Fibroblast of pulmonary artery (primary cell): Measurements from ENCODE around the gene TAF8.

Experiments used
- DNase-seq: peaks from one replicate; pipeline ENCODE4 v3.0.0-alpha.2; 2010; ENCODE audit warnings: low read depth
- H3K4me3 ChIP-seq: replicated peaks from 2 replicates; pipeline ENCODE4 v1.5.1; 2011; ENCODE audit warnings: low read depth, mild to moderate bottlenecking, control low read depth, low read length, moderate library complexity
- TF ChIP-seq, protein P1 (sequence below): IDR thresholded peaks from 2 replicates; pipeline ENCODE4 v1.5.1; 2011; ENCODE audit warnings: mild to moderate bottlenecking, control low read depth, low read length, inconsistent platforms; ENCODE audit errors: missing control alignments

TAF8 gene

DNA sequence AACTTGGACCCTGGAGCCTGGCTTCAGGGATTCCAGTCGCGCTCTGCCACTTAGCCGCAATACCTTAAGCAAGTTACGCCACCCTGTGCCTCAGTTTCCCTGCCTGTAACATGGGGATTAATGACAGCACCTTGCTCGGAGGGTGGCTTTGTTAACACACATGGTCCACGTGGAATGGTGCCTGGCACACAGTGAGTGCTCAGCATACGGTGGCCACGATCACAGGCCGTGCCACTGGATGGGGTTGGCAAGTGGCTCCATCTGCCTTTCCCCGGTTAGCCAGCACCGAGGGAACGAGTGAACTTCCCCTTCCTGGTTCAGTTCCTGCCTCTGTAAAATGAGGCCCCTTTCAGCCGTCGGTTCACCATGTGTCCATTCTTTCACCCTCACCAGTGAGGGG, 74.9 kb downstream of the TAF8 start:
- TF ChIP-seq, protein P1, sequence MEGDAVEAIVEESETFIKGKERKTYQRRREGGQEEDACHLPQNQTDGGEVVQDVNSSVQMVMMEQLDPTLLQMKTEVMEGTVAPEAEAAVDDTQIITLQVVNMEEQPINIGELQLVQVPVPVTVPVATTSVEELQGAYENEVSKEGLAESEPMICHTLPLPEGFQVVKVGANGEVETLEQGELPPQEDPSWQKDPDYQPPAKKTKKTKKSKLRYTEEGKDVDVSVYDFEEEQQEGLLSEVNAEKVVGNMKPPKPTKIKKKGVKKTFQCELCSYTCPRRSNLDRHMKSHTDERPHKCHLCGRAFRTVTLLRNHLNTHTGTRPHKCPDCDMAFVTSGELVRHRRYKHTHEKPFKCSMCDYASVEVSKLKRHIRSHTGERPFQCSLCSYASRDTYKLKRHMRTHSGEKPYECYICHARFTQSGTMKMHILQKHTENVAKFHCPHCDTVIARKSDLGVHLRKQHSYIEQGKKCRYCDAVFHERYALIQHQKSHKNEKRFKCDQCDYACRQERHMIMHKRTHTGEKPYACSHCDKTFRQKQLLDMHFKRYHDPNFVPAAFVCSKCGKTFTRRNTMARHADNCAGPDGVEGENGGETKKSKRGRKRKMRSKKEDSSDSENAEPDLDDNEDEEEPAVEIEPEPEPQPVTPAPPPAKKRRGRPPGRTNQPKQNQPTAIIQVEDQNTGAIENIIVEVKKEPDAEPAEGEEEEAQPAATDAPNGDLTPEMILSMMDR = no peak
- no peak overlapping the region for H3K4me3 ChIP-seq
- DNase-seq = no peak

DNA sequence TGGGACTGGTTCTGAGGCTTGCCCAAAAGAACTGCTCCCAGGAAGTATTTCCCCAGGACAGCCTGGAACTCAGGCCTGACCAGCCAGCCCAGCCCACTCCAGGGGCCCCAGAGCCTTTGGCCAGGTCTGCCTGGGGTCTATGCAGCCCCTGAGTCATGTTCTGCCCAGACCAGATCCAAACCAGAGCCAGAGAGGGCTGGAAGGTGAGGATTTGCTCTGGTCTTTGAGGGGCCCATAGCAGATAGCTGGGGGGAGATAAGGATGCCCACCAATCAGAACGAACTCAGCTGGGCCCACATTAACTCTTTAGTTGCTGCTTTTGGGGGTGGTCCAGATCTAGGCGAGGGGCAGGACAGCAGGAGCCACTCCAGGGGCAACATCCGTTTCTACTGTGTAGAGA, 75.3 kb downstream of the TAF8 start:
- no peak overlapping the region for H3K4me3 ChIP-seq
- TF ChIP-seq, protein P1 = no peak
- DNase-seq = no peak

DNA sequence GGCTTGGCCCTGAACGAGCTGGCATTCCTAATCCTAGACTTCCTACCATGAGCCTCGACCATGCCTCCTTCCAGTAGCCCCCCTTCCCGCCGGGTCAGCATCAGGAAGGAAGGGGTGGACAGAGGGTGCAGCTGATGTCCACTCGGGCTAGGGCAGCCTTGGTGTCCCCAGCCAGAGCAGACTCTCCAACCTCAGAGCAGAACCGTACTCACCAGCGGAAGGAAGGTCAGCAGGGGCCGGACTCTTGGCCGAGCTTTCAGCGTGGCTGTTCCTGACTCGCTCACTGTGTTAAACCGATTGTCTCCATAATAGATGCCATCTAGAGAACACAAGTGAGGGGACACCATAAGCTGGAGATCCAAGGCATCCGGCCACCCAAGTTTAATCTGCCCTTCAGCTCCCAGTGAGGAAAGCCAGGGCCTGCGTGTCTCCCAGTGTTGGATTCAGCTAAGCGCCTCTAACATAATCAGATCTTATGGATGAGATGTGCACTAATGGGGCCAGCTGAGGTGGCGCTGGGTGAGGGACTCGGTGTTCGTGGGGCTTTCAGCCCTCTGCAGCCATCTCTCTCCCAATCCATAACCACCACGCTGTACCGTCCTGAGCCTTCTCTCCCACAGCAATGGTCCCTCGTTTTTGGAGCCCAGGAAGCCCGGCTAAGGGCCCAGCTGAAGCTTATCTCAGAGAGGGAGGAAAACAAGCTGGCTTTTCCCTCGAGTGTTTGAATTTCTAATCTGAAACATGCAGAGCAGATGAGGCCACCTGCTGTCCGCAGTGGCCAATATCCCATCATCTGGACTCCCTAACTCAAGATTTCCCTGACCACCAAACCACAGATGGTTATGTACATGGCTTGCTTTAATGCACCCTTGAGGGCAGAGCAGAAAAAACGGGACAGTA, 78.4 kb downstream of the TAF8 start:
- no peak overlapping the region for H3K4me3 ChIP-seq
- TF ChIP-seq, protein P1 = no peak
- DNase-seq = no peak

DNA sequence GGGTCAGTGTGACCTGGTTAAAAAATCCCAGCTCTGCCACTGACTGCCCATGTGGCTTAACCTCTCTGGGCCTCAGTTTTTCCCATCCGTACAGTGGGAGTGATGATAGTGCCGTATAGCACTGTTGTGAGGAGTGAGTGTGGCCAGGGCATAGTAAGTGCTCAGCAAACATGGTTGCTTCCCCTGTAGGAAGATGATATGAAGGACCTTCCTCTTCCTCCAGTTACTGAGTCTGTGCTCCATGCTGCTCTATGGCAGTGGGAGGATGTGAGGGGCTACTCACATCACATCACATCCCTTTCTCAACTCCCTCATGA, 79.0 kb downstream of the TAF8 start:
- TF ChIP-seq, protein P1 = no peak
- no peak overlapping the region for H3K4me3 ChIP-seq
- DNase-seq = no peak

DNA sequence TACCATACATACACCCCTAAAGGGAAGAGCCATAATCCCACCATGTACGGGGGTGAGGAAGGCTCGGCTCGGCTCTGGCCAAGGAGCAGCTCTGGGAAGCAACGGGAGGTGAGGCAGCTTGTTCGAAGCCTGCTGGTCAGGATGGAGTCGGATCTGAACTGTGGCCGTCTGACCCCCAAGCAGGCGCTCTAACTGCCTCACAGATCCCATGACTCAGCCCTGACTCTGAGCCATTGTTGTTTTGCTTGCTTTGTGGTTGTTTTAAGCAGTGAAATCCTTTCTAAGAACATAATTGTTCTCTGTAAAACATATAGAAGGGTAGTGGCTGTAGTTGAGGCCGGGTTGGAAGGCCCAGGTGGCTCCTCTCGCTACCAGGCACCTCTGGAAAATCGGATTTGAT, 81.2 kb downstream of the TAF8 start:
- TF ChIP-seq, protein P1 = no peak
- DNase-seq = peak; percentile 71
- H3K4me3 ChIP-seq = no peak overlapping the region

DNA sequence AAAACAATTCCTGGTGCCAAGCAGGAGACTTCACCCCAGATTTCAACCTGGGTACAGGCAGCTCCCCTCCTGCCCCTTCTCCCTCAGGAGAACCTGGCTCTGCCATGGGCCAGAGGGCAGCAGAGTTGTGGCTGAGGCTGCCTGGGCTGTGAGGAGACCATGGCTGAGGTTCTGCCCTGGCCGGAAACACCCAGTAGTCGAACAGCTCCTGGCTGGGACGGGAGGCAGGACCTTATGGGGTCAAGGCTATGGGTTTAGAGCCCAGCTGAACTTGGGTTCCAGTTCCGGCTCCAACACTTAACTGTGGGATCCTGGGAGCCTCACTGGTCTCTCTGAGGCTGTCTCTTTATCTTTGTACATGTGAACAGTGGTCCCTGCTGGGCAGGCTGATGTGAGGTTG, 83.6 kb downstream of the TAF8 start:
- TF ChIP-seq, protein P1 = no peak
- no peak for DNase-seq
- H3K4me3 ChIP-seq = no peak overlapping the region

DNA sequence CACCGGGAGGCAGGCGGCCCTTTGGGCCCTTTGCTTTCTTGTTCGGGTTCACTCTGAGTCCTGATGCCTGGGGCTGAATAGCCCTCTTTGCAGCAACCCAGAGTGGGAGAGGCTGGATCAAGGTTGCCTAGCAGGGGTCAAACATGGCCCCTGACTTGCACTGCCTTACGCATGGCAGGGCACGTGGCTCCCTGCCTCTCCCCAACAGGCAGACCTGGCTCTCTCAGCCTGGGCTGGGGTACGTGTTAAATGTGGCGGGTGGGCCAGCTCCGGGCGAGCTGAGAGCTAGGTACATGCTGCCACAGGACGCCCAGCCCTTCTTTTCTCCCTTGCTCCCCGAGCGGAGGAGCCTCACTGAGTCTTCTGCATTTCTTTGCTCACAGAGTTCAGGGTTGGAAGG, 84.8 kb downstream of the TAF8 start:
- no peak overlapping the region for H3K4me3 ChIP-seq
- no peak for DNase-seq
- TF ChIP-seq, protein P1 = no peak
